Measurements from ENCODE around the gene GFRA1.

Gene GFRA1

GRCh38 chr10:116251602-116252395 lies 21.2 kb downstream of the GFRA1 start:
- no peak for DNase-seq (ENCODE audit: low read depth)
- H3K4me3 ChIP-seq (ENCODE audit: low read depth, low read length) = no peak overlapping the region

GRCh38 chr10:116247691-116248090 lies 25.3 kb downstream of the GFRA1 start:
- no peak for DNase-seq (ENCODE audit: low read depth)

GRCh38 chr10:116246263-116246662 lies 26.7 kb downstream of the GFRA1 start:
- no peak for DNase-seq (ENCODE audit: low read depth)

More at GRCh38 chr10:116247691-116248090, 25.3 kb downstream of the GFRA1 start:
- no peak overlapping the region for H3K4me3 ChIP-seq (ENCODE audit: low read depth, low read length)

GRCh38 chr10:116245156-116245555 lies 27.9 kb downstream of the GFRA1 start:
- H3K4me3 ChIP-seq (ENCODE audit: low read depth, low read length) = no peak overlapping the region
- DNase-seq (ENCODE audit: low read depth) = no peak

More at GRCh38 chr10:116246263-116246662, 26.7 kb downstream of the GFRA1 start:
- no peak overlapping the region for H3K4me3 ChIP-seq (ENCODE audit: low read depth, low read length)

- H3K4me3 ChIP-seq (ENCODE audit: low read depth, low read length) = no peak overlapping the region
- DNase-seq (ENCODE audit: low read depth) = no peak
Measured at GRCh38 chr10:116241642-116242410, 31.2 kb downstream of the GFRA1 start.

GRCh38 chr10:116241085-116241484 lies 31.9 kb downstream of the GFRA1 start:
- H3K4me3 ChIP-seq (ENCODE audit: low read depth, low read length) = no peak overlapping the region
- DNase-seq (ENCODE audit: low read depth) = no peak

GRCh38 chr10:116240157-116240950 lies 32.7 kb downstream of the GFRA1 start:
- H3K4me3 ChIP-seq (ENCODE audit: low read depth, low read length) = no peak overlapping the region
- no peak for DNase-seq (ENCODE audit: low read depth)

GRCh38 chr10:116239229-116239628 lies 33.8 kb downstream of the GFRA1 start:
- no peak overlapping the region for H3K4me3 ChIP-seq (ENCODE audit: low read depth, low read length)
- DNase-seq (ENCODE audit: low read depth) = no peak

- H3K4me3 ChIP-seq (ENCODE audit: low read depth, low read length) = no peak overlapping the region
- no peak for DNase-seq (ENCODE audit: low read depth)
Measured at GRCh38 chr10:116237970-116238369, 35.0 kb downstream of the GFRA1 start.

GRCh38 chr10:116237260-116237659 lies 35.7 kb downstream of the GFRA1 start:
- DNase-seq (ENCODE audit: low read depth) = no peak
- H3K4me3 ChIP-seq (ENCODE audit: low read depth, low read length) = no peak overlapping the region

- no peak overlapping the region for H3K4me3 ChIP-seq (ENCODE audit: low read depth, low read length)
- no peak for DNase-seq (ENCODE audit: low read depth)
Measured at GRCh38 chr10:116233230-116233629, 39.8 kb downstream of the GFRA1 start.

GRCh38 chr10:116232613-116233012 lies 40.4 kb downstream of the GFRA1 start:
- H3K4me3 ChIP-seq (ENCODE audit: low read depth, low read length) = no peak overlapping the region
- DNase-seq (ENCODE audit: low read depth) = no peak

GRCh38 chr10:116226766-116227165 lies 46.2 kb downstream of the GFRA1 start:
- DNase-seq (ENCODE audit: low read depth) = no peak
- no peak overlapping the region for H3K4me3 ChIP-seq (ENCODE audit: low read depth, low read length)

- no peak overlapping the region for H3K4me3 ChIP-seq (ENCODE audit: low read depth, low read length)
Measured at GRCh38 chr10:116226053-116226452, 47.0 kb downstream of the GFRA1 start.

GRCh38 chr10:116223289-116223688 lies 49.7 kb downstream of the GFRA1 start:
- DNase-seq (ENCODE audit: low read depth) = no peak
- no peak overlapping the region for H3K4me3 ChIP-seq (ENCODE audit: low read depth, low read length)

More at GRCh38 chr10:116226053-116226452, 47.0 kb downstream of the GFRA1 start:
- DNase-seq (ENCODE audit: low read depth) = no peak

GRCh38 chr10:116221053-116221452 lies 52.0 kb downstream of the GFRA1 start:
- DNase-seq (ENCODE audit: low read depth) = no peak
- no peak overlapping the region for H3K4me3 ChIP-seq (ENCODE audit: low read depth, low read length)

GRCh38 chr10:116216676-116217075 lies 56.3 kb downstream of the GFRA1 start:
- DNase-seq (ENCODE audit: low read depth) = no peak
- no peak overlapping the region for H3K4me3 ChIP-seq (ENCODE audit: low read depth, low read length)

- DNase-seq (ENCODE audit: low read depth) = no peak
- no peak overlapping the region for H3K4me3 ChIP-seq (ENCODE audit: low read depth, low read length)
Measured at GRCh38 chr10:116215651-116216050, 57.4 kb downstream of the GFRA1 start.

GRCh38 chr10:116211682-116212081 lies 61.3 kb downstream of the GFRA1 start:
- DNase-seq (ENCODE audit: low read depth) = peak; percentile 53
- no peak overlapping the region for H3K4me3 ChIP-seq (ENCODE audit: low read depth, low read length)

Measured in skeletal muscle cell (primary cell).